T follicular helper cell (primary cell): ENCODE data around the gene MAGEA1.
"Not testable (repeated sequence)": the region's sequence is repeated elsewhere in the genome, so short reads cannot be mapped to it uniquely, and the experiment has no call there.

Experiments used
- DNase-seq: peaks from one replicate; pipeline ENCODE4 v3.0.0-alpha.2; 2020; ENCODE audit warnings: low read depth
- total RNA-seq, 2 experiments: gene quantifications; one replicate each; lab custom pipeline; 2026; lab: John Stamatoyannopoulos, UW

MAGEA1 gene
- total RNA-seq = 0 reads per million in 2 experiments

GRCh38 chrX:153179131-153179530 lies at the start of gene MAGEA1:
Gene MAGEA1 (plus strand): TSS chrX:153179284. CDS start chrX:153182390, 3,106 bp downstream.
- DNase-seq = no peak

GRCh38 chrX:153132924-153133323 lies 46.2 kb upstream of the MAGEA1 start:
- DNase-seq = not testable (repeated sequence)

GRCh38 chrX:153139074-153139473 lies 40.0 kb upstream of the MAGEA1 start:
- DNase-seq = not testable (repeated sequence)

GRCh38 chrX:153146288-153146687 lies 32.8 kb upstream of the MAGEA1 start:
- not testable (repeated sequence) for DNase-seq

- DNase-seq = no peak
Measured at GRCh38 chrX:153153516-153153915, 25.6 kb upstream of the MAGEA1 start.

- no peak for DNase-seq
Measured at GRCh38 chrX:153157450-153157849, 21.6 kb upstream of the MAGEA1 start.

GRCh38 chrX:153158319-153158718 lies 20.8 kb upstream of the MAGEA1 start:
- DNase-seq = no peak

- DNase-seq = no peak
Measured at GRCh38 chrX:153161952-153162351, 17.1 kb upstream of the MAGEA1 start.

GRCh38 chrX:153164733-153165132 lies 14.4 kb upstream of the MAGEA1 start:
- DNase-seq = no peak

- not testable (repeated sequence) for DNase-seq
Measured at GRCh38 chrX:153168423-153168822, 10.7 kb upstream of the MAGEA1 start.

GRCh38 chrX:153181822-153182221 lies 2.7 kb downstream of the MAGEA1 start:
- no peak for DNase-seq

- no peak for DNase-seq
Measured at GRCh38 chrX:153184787-153185186, 5.7 kb downstream of the MAGEA1 start.

- DNase-seq = no peak
Measured at GRCh38 chrX:153190381-153190780, 11.3 kb downstream of the MAGEA1 start.

- DNase-seq = no peak
Measured at GRCh38 chrX:153200462-153200861, 21.4 kb downstream of the MAGEA1 start.

- DNase-seq = no peak
Measured at GRCh38 chrX:153206425-153207046, 27.5 kb downstream of the MAGEA1 start.

GRCh38 chrX:153209347-153209746 lies 30.3 kb downstream of the MAGEA1 start:
- no peak for DNase-seq

GRCh38 chrX:153214934-153215333 lies 35.9 kb downstream of the MAGEA1 start:
- DNase-seq = no peak

- no peak for DNase-seq
Measured at GRCh38 chrX:153216926-153217325, 37.8 kb downstream of the MAGEA1 start.

GRCh38 chrX:153225438-153226098 lies 46.5 kb downstream of the MAGEA1 start:
- no peak for DNase-seq

- no peak for DNase-seq
Measured at GRCh38 chrX:153226344-153227185, 47.5 kb downstream of the MAGEA1 start.
